Epithelial cell of proximal tubule (primary cell): ENCODE results near the gene SEZ6L. TPM values are rescaled to one million over a fixed set of nuclear protein-coding genes. Genes with fewer than 3 reads are reported as not detected.
A peak's percentile ranks its signal among the peaks of the same experiment; 100 is the strongest.
"Not testable (repeated sequence)": the region's sequence is repeated elsewhere in the genome, so short reads cannot be mapped to it uniquely, and the experiment has no call there.

Experiments
- DNase-seq: peaks from one replicate; pipeline ENCODE4 v3.0.0-alpha.2; 2011; ENCODE audit warnings: low read depth
- H3K4me3 ChIP-seq: 2 replicates; pipeline ENCODE4 v1.5.1; 2011; ENCODE audit warnings: low read depth, mild to moderate bottlenecking, low read length
- CTCF ChIP-seq: conservative IDR thresholded peaks from 2 replicates; pipeline ENCODE4 v1.5.1; 2012; ENCODE audit warnings: low read depth, mild to moderate bottlenecking, low read length
- total RNA-seq: library from RNA; depleted of rRNA; stranded (reverse); fragments of >200 nt; gene quantifications from 2 replicates; pipeline ENCODE4 v1.2.3, GENCODE V29; 2015

SEZ6L gene
- total RNA-seq, 1 donor from 2014 or later, result not detected

- H3K4me3 ChIP-seq, result no peak overlapping the region
- DNase-seq, result no peak
- no peak for TF ChIP-seq CTCF
Measured at GRCh38 chr22:26406118-26406517, 236.9 kb downstream of the SEZ6L start.

- not testable (repeated sequence) for DNase-seq, H3K4me3 ChIP-seq
Measured at GRCh38 chr22:26408562-26409220, 239.4 kb downstream of the SEZ6L start.

- no peak overlapping the region for H3K4me3 ChIP-seq
- no peak for DNase-seq
- TF ChIP-seq CTCF, result no peak
Measured at GRCh38 chr22:26409719-26410335, 240.6 kb downstream of the SEZ6L start.

- DNase-seq, result no peak
Measured at GRCh38 chr22:26410386-26410785, 241.1 kb downstream of the SEZ6L start.

GRCh38 chr22:26414347-26414746, 245.1 kb downstream of the SEZ6L start:
- no peak for DNase-seq
- no peak overlapping the region for H3K4me3 ChIP-seq
- no peak for TF ChIP-seq CTCF

More at GRCh38 chr22:26410386-26410785, 241.1 kb downstream of the SEZ6L start:
- no peak for TF ChIP-seq CTCF
- H3K4me3 ChIP-seq, result no peak overlapping the region

GRCh38 chr22:26416256-26416655, 247.0 kb downstream of the SEZ6L start:
- no peak for DNase-seq
- no peak for TF ChIP-seq CTCF
- no peak overlapping the region for H3K4me3 ChIP-seq

GRCh38 chr22:26416670-26417276, 247.5 kb downstream of the SEZ6L start:
- no peak overlapping the region for H3K4me3 ChIP-seq
- TF ChIP-seq CTCF, result no peak

More at GRCh38 chr22:26416670-26417276, 247.5 kb downstream of the SEZ6L start:
- DNase-seq, result peak; percentile 36
